GM18526 (cell line): ENCODE results near the gene UBR4.

ENCODE experiments used
- POLR2A ChIP-seq: IDR thresholded peaks from 3 replicates; pipeline ENCODE4 v1.6.1; 2011; ENCODE audit not compliant: insufficient read length; ENCODE audit errors: extremely low read depth

UBR4 gene

DNA sequence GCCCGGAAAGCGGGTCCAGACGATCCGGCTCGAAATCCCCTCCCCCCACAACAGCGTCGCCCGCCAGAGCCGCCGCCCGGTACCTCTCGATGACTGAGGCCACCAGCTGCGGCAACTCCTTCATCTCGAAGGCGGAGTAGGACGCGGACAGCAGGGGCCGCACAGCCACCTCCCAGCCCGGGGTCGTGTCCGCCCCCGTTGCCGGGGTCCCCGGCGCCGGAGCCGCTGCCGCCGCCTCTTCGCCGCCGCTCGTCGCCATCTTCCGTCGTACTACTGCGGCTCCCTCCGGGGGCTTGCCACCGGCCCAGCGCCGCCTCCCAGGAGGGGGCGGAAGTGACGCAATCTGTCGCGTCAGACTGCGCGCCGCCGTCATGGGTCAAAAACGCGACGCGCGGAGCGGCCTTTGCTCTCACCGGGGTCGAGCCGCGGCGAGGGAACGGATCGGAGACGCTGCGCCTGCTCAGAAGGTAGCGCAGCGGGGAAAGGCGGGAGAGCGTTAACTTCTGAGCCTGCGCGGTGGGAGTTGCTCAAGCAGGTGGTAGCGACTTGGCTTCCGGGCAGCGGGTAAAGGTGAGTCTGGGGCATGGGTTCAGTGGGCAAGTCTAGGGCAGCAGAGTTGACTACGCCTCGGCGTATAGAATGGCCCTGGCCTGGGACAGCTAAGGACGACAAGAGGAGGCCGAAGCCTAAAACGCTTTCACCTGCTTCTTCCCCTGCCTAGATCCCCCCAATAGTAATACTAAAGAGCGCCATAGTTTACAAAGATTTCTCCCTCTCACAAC, at the start of gene UBR4:
Gene UBR4, minus strand, starts transcription at position 277 of the 782 bp plus-strand sequence. Its CDS starts 18 bp downstream, at position 259.
- peak; percentile 90 for TF ChIP-seq POLR2A

DNA sequence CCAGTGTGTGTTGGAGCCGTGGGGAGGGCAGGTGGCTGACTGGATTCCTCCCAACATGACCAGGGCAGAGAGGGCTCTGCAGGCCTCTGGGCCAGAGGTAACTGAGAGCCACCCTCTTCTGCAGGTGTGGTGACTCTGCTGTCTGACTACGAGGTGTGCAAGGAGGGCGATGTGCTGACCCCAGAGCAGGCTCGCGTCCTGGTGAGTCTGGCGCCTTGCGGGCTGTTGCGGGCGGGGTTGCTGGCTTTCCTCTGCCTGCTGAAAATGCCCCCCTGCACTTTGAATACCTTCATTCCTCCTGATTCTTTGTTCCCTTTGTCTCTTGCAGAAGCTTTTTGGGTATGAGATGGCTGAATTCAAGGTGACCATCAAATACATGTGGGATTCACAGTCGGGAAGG, 48.3 kb upstream of the UBR4 start:
- TF ChIP-seq POLR2A, result no peak

DNA sequence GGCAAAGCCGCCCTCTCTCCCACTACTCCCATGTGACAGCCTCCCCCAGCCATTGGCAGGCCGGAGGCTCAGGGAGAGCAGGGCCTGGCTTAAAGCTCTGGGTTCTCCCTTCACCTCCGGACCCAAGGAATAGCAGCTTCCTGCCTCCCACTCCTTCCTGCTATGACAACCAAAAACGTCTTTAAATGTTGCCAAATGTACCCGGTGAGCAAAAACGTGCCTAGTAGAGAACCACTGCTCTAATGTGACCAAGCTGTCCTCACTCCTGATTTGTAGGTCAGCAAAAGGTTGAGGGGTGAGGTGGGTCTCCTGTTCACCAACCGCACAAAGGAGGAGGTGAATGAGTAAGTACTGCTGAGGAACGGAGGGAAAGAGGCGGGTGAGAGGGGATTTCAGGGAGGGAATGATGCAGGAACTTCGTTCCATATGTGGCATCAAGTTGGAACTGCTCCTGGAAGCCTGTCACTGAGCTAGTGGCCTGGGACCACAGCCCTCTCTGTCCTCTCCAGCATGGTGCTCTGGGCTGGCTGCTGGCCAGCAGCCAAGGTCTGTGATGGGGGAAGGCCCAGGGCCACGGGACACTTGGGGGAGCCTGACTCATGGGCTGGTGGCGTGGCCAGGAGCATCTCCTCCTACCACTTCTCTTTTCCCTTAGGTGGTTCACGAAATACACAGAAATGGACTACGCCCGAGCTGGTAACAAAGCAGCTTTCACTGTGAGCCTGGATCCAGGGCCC, 47.3 kb upstream of the UBR4 start:
- TF ChIP-seq POLR2A, result no peak

GRCh38 chr1:19255288-19255687, 45.2 kb upstream of the UBR4 start:
- TF ChIP-seq POLR2A, result no peak

DNA sequence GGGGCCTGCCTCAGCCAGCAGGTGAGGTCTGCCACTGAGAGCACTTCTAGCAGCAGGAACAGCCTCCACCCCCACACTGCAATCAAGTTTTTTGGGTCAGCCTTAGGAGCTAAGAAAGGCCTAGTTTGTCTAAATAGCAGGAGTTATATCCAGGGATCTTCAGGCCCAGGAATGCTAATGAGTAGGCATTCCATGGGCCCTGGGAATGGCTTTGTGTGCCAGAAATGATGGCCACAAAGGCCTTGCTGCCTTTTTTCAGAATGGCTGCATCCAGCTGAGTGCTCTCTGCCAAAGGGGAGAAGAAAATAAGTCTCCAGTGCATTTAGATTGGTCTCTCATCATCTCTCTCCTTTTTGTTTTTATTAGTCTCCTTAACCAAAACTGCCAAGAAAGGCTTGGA, 44.4 kb upstream of the UBR4 start:
- no peak for TF ChIP-seq POLR2A

DNA sequence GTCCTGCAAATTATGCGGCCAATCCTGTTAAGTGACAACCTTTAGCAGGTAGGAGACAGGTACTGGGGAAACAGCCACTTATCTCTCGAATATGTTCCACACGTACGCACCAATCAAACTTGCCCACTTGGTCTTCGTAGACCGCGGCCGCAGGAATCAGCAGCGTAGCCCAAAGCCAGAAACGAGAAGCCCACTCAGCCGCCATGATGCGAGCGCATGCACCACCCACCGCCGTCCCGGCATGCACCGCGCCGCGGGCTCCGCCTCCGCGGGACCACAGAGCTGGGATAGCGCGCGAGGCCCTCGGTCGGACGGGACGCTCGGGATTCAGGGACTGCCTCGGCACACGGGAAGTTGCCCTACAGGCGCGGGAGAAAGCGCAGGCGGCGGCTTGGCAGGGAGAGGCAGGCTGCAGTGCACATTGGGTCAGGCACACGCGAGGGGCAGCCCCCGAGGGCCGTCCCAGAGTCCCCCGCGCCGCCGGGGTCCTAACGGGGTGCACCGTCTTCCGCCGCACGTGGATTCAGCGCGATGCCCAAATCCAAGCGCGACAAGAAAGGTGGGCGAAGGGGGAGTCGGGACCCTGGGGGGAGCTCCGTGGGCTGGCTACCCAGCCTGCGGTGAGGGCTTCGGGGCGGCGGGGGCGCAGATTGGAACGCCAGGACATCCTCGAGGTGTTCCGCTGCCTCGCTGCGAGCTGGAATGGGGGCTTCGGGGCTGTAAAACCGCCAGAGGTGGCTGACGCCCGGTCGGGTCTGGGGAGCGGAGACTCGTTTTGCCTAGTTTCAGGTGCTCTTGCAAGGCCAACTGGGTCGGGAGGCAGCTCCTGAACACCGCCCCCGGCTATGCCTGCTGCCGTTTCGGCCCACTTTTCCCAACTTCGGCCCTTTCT, 41.5 kb upstream of the UBR4 start, which contains the start of the genes EMC1 and MRTO4:
Gene EMC1, minus strand, starts transcription at position 220 of the 892 bp plus-strand sequence. Its CDS starts 15 bp downstream, at position 205.
Gene MRTO4, plus strand, starts transcription at position 501 of the 892 bp plus-strand sequence. Its CDS starts 31 bp downstream, at position 532.
- TF ChIP-seq POLR2A, result peak; percentile 93

- TF ChIP-seq POLR2A, result no peak
Observed at GRCh38 chr1:19250629-19251304, 40.7 kb upstream of the UBR4 start.

GRCh38 chr1:19240673-19241538, 30.8 kb upstream of the UBR4 start:
- no peak for TF ChIP-seq POLR2A

GRCh38 chr1:19239876-19240275, 29.8 kb upstream of the UBR4 start:
- no peak for TF ChIP-seq POLR2A

DNA sequence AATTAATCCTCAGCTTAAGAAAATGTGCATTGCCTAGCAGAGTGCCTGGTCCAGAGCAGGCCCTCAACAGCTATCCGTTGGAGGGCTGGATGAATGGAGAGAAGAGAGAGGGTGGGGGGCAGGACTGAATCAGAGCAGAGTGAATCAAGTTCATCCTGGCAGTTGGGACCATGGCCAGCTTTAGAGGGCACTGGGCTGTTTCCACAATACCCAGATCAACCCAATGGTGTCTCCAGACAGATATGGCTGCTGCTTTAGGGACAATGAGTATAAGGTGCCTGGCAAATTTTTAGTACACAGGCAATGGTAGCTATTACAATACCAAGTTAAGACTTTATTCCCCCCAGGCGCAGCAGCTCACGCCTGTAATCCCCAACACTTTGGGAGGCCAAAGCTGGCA, 24.2 kb upstream of the UBR4 start:
- TF ChIP-seq POLR2A, result no peak

- TF ChIP-seq POLR2A, result no peak
Observed at GRCh38 chr1:19232524-19232846, 22.4 kb upstream of the UBR4 start.

DNA sequence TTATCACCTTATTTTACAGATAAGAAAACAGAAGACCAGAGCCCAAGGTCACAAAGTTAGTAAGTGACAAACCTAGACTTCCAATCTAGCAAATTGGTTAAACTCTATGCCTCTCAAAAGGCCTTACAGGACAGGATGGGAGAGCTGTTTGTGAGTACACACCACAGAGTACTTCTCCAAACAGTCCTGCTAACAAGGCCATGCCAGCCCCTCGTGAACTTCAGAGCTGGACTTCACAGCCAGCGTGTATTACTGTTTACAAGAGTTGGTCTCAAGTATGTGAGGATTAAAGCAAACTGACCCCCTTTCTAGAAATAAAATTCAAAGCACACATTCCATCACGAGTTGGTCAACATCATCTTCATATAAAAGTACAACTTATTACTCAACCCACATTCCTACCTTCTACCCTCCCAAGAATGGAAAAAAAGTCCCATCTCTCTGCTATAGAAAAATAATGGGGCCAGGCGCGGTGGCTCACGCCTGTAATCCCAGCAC, 19.8 kb upstream of the UBR4 start:
- no peak for TF ChIP-seq POLR2A

DNA sequence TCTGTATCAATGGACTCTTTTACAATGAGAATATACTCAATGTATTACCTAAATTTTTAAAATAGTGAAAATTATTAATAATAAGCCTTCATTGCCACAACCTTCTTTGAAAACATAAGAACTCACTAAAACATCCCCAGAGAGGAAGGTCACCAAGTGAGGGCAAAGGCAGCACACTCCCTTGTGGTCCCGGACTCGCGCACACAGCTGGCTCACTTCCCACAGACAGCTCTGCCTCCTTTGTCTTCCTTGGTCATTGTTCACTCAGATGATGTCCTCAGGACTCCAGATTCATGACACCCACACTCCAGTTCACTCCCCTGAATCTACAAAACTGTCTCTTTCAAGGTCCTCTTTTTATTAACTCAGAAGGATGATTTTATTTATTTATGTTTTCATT, 19.2 kb upstream of the UBR4 start:
- TF ChIP-seq POLR2A, result no peak

GRCh38 chr1:19222979-19223824, 13.1 kb upstream of the UBR4 start:
- no peak for TF ChIP-seq POLR2A
